Keratinocyte (primary cell): ENCODE data around the gene NFATC1. TPM values are rescaled to one million over a fixed set of nuclear protein-coding genes. Genes with fewer than 3 reads are reported as not detected.

Experiments used
- DNase-seq: peaks from one replicate; pipeline ENCODE4 v3.0.0-alpha.2; 2011; ENCODE audit warnings: low read depth, missing footprints, low spot score
- FAIRE-seq: peaks from 2 replicates; lab custom pipeline; 2011; peaks lifted over from hg19 to GRCh38; lab: Jason Lieb, UNC
- H2AFZ ChIP-seq: 2 replicates; pipeline ENCODE4 v1.6.0; 2012; ENCODE audit warnings: low read length, control low read depth, inconsistent platforms; ENCODE audit not compliant: control insufficient read depth
- H3K27ac ChIP-seq: 2 replicates; pipeline ENCODE4 v1.5.1; 2011; ENCODE audit warnings: low read length; ENCODE audit not compliant: control insufficient read depth, insufficient read depth
- H3K27me3 ChIP-seq: 3 replicates; pipeline ENCODE4 v1.6.0; 2011; ENCODE audit warnings: low read length; ENCODE audit not compliant: control insufficient read depth, insufficient read depth; ENCODE audit errors: extremely low read depth
- H3K36me3 ChIP-seq, 2 experiments: 2 replicates in 1 of 2; 3 replicates in 1 of 2; pipeline ENCODE4 v1.5.1; 2011; ENCODE audit warnings: low read length in 2 of 2, mild to moderate bottlenecking in 1 of 2; ENCODE audit not compliant: control insufficient read depth in 2 of 2, insufficient read depth in 2 of 2; ENCODE audit errors: extremely low read depth in 1 of 2
- H3K4me1 ChIP-seq: 3 replicates; pipeline ENCODE4 v1.5.1; 2011; ENCODE audit warnings: low read length; ENCODE audit not compliant: control insufficient read depth, insufficient read depth; ENCODE audit errors: extremely low read depth
- H3K4me2 ChIP-seq: 3 replicates; pipeline ENCODE4 v1.6.0; 2011; ENCODE audit warnings: low read depth, low read length; ENCODE audit not compliant: control insufficient read depth, insufficient read depth; ENCODE audit errors: extremely low read depth
- H3K4me3 ChIP-seq, 3 experiments: fragments of 200-600 bp in 1 of 3; sonication (generic) in 1 of 3; 2 replicates in 2 of 3; 3 replicates in 1 of 3; pipeline ENCODE4 v1.5.1; 2011 to 2016; ENCODE audit warnings: low read length in 3 of 3, mild to moderate bottlenecking in 3 of 3, control low read depth in 2 of 3, inconsistent platforms in 1 of 3, low read depth in 1 of 3, mixed read lengths in 1 of 3, mixed run types in 1 of 3, moderate library complexity in 1 of 3; ENCODE audit not compliant: control insufficient read depth in 2 of 3, insufficient read depth in 2 of 3; ENCODE audit errors: extremely low read depth in 1 of 3
- H3K79me2 ChIP-seq: 2 replicates; pipeline ENCODE4 v1.6.0; 2012; ENCODE audit warnings: low read length; ENCODE audit not compliant: control insufficient read depth, insufficient read depth
- H3K9ac ChIP-seq: 3 replicates; pipeline ENCODE4 v1.6.0; 2011; ENCODE audit warnings: low read length; ENCODE audit not compliant: control insufficient read depth, insufficient read depth; ENCODE audit errors: extremely low read depth
- H3K9me1 ChIP-seq: 3 replicates; pipeline ENCODE4 v1.6.0; 2011; ENCODE audit warnings: low read length; ENCODE audit not compliant: control insufficient read depth, insufficient read depth; ENCODE audit errors: extremely low read depth
- H3K9me3 ChIP-seq: 2 replicates; pipeline ENCODE4 v1.5.1; 2012; ENCODE audit warnings: low read depth, low read length; ENCODE audit not compliant: control insufficient read depth
- H4K20me1 ChIP-seq: 3 replicates; pipeline ENCODE4 v1.6.0; 2011; ENCODE audit warnings: low read length; ENCODE audit not compliant: control insufficient read depth, insufficient read depth; ENCODE audit errors: extremely low read depth
- CTCF ChIP-seq, 3 experiments: IDR thresholded peaks in 1 of 3; conservative IDR thresholded peaks in 1 of 3; optimal IDR thresholded peaks in 1 of 3; 2 replicates in 2 of 3; 3 replicates in 1 of 3; pipeline versions ENCODE3 to v1.5.1; 2011; ENCODE audit warnings: low read length in 3 of 3, mild to moderate bottlenecking in 3 of 3, moderate library complexity in 2 of 3, control low read depth in 1 of 3, inconsistent platforms in 1 of 3; ENCODE audit not compliant: insufficient read depth in 2 of 3; ENCODE audit errors: extremely low read depth in 1 of 3
- EZH2 ChIP-seq: IDR thresholded peaks from one replicate; pipeline ENCODE4 v1.6.1; 2012; ENCODE audit warnings: inconsistent platforms, mild to moderate bottlenecking, low read length, moderate library complexity
- dilution Hi-C: fragments of 300-500 bp; cut with MboI; formaldehyde crosslinking; loops from one replicate; pipeline ENCODE4 v1.7.0; 2020; ENCODE audit warnings: low sequenced_read_pairs; ENCODE audit not compliant: extremely low pct_ligation_motif_present
- polyA plus RNA-seq, 5 experiments: library from polyadenylated mRNA; depleted of rRNA in 3 of 5; stranded (reverse) in 3 of 5; stranded (forward) in 1 of 5; unstranded in 1 of 5; fragments of >200 nt; gene quantifications; 1 replicate in 1 of 5; 2 replicates in 3 of 5; 3 replicates in 1 of 5; pipeline versions ENCODE4 v1.2.1 to v1.2.3, GENCODE V29; 2011 to 2012; ENCODE audit warnings: missing spikeins in 2 of 5, low read depth in 1 of 5, low replicate concordance in 1 of 5

NFATC1 gene
- polyA plus RNA-seq, 1 donor (not counting 4 experiments of a cell fraction or from before 2014, with no cell fraction given), result 0.77 TPM

GRCh38 chr18:79368681-79369080 is 27.0 kb upstream of the NFATC1 start:
- no peaks in the 10 kb centered on the region for H3K27me3 ChIP-seq
- FAIRE-seq (no peak), DNase-seq (no peak)
- no peak overlapping the region for H3K4me2 ChIP-seq
- H3K79me2 ChIP-seq, result no peaks in the 10 kb centered on the region
- no peak overlapping the region for H3K9ac ChIP-seq
- H3K4me3 ChIP-seq, result no peak overlapping the region
- H2AFZ ChIP-seq, result no peak overlapping the region
- H3K27ac ChIP-seq, result no peak overlapping the region
- no peaks in the 10 kb centered on the region for H3K9me3 ChIP-seq
- no peaks in the 10 kb centered on the region for H3K9me1 ChIP-seq
- no peaks in the 10 kb centered on the region for H3K4me1 ChIP-seq
- no peaks in the 10 kb centered on the region for H4K20me1 ChIP-seq
- TF ChIP-seq EZH2 (no peak), CTCF (optimal IDR thresholded peaks at IDR 0.05 in 1 of 3, IDR thresholded peaks at IDR 0.05 in 1 of 3, conservative IDR thresholded peaks at IDR 0.05 in 1 of 3; ENCODE audit: extremely low read depth in 1 of 3, insufficient read depth in 2 of 3, low read length in 3 of 3) (no peak)
- no peaks in the 10 kb centered on the region for H3K36me3 ChIP-seq
- dilution Hi-C loops, result no loop called here

GRCh38 chr18:79371561-79372121 is 24.1 kb upstream of the NFATC1 start:
- Histone ChIP-seq H3K9ac (no peak overlapping the region), H3K27ac (no peak overlapping the region), H3K4me3 (no peak overlapping the region), H3K36me3 (no peaks in the 10 kb centered on the region), H3K9me1 (no peaks in the 10 kb centered on the region), H2AFZ (no peak overlapping the region), H3K9me3 (no peaks in the 10 kb centered on the region), H3K79me2 (no peaks in the 10 kb centered on the region), H3K4me2 (no peak overlapping the region), H4K20me1 (no peaks in the 10 kb centered on the region), H3K4me1 (no peaks in the 10 kb centered on the region), H3K27me3 (no peaks in the 10 kb centered on the region)
- FAIRE-seq, result no peak
- no peak for DNase-seq
- dilution Hi-C loops, result no loop called here
- TF ChIP-seq EZH2 (no peak), CTCF (optimal IDR thresholded peaks at IDR 0.05 in 1 of 3, IDR thresholded peaks at IDR 0.05 in 1 of 3, conservative IDR thresholded peaks at IDR 0.05 in 1 of 3; ENCODE audit: extremely low read depth in 1 of 3, insufficient read depth in 2 of 3, low read length in 3 of 3) (no peak)
